ENCODE data around the gene LTA4H.
"Not testable (repeated sequence)": the region's sequence is repeated elsewhere in the genome, so short reads cannot be mapped to it uniquely, and the experiment has no call there.

The LTA4H gene

DNA sequence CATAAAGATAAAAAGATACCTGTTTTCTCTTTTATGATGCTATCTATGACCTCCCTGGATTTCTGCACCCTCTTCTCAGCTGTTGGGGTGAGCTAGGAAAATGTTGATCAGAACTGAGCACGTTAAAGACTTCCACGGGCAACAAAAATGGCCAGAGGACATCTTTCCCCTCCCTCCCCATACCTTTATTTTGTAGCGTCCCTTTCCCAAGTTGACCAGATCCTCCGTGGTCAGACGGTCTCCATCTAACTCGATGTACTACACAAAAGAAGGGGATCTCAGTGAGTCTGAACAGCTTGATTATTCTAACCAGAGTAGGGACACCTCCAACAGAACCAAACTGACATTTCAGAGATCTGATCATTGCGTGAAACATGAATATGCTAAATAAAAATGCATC, 41.5 kb downstream of the LTA4H start:
- H3K4me3 ChIP-seq (ENCODE audit: low read depth, low read length), result no peak overlapping the region

DNA sequence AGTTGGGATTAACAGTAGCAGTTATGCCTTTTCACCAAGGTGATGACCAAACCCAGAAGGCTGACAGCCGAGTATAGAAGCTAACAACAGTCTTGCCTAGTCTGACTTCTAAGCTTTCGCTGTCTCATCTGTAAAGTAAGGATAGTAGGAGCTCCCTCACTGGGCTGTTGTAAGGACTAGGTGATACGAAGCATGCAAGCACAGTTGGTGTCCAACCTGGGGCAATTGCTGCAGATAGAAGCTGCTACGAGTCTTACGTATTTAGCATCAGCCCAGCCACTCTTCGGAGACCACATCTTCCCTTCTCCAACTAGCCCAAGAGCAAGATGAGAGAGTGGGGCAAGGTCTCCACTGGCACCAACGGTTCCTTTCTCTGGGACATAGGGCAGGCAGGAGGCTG, 45.3 kb downstream of the LTA4H start:
- H3K4me3 ChIP-seq (ENCODE audit: low read depth, low read length), result no peak overlapping the region

DNA sequence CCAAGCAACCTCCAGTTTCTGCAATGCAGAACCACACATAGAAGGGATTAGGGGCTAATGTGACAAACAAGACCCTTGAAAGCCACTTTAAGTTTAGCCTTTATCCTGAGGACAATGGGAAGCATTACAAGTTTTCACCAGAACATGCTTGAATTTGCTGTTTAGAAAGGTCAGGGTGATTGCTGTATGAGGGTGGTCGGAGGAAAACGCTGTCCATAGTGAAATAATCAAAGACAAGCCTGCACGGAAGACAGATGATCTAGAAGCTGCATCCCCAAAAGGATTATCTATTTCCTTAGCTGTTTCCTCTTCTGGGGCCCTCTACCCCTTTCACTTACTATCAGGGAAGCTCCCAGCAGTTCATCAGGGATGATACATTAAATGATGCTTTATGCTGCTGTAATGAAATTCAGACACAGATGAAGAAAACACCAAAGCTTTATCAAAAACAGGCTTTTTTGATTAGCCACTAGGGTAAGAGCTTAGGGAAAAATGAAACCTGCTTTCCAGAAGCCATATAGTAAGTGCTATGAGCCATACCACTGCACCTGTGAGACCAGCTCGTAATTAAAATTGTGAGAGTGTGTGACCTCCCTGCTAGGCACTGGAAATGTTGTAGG, 45.8 kb downstream of the LTA4H start:
- H3K4me3 ChIP-seq (ENCODE audit: low read depth, low read length), result no peak overlapping the region

DNA sequence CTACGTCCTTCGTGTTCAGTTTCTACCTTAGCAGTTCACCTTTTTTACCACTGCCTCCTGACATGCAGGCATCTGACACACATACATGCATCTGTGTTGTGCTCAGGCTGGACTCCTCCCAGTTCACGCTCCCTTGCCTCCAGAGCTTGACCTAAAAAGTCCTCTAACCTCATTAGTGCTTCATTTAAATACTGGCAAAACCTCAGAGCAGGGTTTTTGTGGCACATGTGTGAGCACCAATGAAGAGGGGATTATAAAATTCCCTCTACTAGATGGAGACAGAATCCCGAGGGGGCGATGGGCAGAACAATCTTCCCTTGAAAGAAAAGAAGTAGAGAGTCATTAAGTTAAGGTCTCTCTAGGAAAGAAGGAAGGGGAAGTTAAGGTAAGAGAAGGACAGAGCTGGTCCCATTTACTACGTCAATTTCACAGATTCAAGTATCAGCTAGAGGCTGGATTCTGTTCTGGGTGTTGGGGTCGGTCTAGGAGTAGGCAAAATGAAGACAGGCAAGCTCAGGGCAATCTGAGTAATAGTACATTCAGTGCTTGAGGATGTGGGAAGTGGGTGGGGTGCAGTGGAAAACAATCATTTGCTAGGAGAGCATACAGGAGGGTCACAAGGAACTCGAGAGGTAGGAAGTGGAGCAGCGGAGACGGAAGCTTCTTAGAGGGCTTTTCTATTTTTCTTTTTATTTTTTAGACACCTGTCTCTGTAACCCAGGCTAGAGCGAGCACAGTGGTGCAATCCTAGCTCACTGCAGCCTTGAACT, 46.7 kb downstream of the LTA4H start:
- no peak overlapping the region for H3K4me3 ChIP-seq (ENCODE audit: low read depth, low read length)

DNA sequence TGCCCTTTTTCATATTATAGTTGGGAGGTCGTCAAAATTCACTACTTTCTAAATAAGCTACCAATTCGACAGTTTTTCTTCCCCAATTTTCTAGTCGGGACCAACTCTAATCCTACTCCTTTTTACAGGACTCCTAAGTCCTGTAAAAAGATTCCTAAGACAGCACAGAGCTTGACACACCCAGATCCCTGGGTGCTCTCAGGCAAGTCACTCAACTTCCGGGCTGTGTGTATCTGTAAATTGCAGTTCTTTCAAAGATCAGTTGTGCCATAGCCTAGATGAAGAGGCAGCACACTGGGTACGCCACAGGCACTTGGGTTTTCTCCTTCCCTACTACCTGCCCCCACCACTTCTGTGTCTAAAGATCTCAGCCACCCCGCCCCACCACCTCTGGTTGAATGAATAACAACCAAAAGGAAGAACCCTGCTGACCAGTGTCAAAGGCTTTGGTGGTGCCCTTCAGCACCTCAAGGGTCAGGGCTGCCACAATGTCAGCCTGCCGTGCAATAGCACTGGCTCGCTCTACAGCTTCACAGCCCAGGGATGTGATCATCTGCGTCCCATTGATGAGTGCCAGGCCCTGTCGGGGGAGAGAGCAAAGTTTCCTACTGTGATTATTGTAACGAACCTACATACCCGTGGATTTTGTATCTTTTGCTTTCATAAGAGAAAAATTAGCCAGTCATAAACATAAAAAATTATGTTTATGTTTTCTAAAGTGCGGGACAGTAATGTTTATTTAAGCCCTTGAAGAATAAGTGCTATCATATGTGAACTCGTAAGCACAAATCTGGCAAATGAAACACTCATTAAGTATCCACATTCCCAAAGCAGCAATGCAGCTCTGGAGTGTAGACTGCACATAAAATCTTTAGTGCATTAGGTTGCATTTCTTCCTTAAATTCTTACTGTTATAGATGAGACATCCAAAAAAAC, 48.5 kb downstream of the LTA4H start:
- no peak overlapping the region for H3K4me3 ChIP-seq (ENCODE audit: low read depth, low read length)

DNA sequence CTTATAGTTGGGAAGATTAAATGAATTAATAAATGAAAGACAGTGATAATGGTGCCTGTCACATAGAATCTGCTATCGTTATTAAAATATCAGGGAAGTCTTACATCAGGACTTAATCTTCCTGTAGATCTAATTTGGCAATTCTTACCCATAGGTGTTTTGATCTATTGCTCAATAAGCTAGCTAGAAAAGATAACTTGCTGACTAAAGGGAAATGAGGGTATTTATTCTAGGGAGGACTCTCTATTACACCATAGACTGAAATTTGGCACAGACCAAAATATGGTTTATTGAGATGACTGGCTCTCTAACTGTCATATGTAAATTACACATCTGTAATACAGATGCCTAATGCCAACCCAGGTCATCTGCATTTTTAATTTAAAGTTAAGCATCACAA, 50.7 kb downstream of the LTA4H start:
- no peak overlapping the region for H3K4me3 ChIP-seq (ENCODE audit: low read depth, low read length)

DNA sequence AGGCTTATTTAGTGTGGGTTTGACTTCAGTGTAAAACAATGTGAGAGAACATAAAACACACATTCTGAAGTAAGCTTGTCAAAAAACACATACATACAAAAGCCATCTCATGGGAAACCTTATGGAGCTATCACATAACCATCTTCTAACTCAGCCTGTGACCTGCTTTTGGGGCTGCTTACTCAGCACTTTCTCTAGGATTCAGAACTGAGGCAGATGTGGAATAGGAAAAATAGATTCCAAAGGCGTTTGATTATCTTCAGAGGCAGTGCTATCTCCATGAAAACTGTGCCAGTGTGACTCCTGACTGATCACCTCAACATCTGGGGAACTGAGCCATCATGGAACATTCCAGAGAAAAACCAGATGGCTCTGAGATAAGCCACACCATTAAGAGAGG, 52.8 kb downstream of the LTA4H start:
- H3K4me3 ChIP-seq (ENCODE audit: low read depth, low read length), result no peak overlapping the region

DNA sequence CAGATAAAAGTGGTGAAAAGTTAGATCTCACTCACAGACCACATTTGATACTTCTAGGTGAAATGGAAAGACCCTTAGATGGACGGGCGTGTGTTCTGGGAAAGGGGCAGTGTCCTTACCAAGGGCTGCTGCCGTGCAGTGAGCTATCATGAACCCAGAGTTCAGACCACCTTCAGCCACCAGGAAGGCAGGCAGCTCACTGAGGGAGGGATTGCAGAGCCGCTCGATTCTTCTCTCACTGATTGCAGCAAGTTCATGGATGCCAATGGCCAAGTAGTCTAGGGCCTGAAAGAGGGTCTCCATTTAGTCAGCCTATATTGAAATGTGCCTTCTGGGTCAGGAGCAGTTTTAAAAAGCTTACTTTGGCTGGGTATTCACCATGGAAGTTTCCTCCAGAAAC, 55.0 kb downstream of the LTA4H start:
- no peak overlapping the region for H3K4me3 ChIP-seq (ENCODE audit: low read depth, low read length)

DNA sequence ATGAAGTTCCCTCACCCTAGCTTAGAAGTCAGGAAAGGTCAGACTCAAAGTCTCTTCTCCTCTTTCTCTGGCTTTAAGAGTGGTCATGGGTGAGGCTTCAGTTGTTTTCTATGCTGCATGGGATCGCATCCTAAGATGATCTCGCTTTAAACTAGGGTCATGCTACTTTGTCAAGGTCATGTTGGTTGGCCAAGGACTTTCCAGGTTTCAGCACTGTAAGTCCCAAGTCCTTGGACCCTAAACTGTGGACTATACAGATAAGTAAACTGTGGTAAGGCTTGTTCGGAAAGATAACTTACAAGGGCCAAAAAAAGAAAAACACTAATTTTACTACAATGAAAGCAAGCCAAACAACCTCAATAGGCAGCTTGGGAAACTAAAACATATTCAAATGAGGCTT, 56.6 kb downstream of the LTA4H start:
- no peak overlapping the region for H3K4me3 ChIP-seq (ENCODE audit: low read depth, low read length)

DNA sequence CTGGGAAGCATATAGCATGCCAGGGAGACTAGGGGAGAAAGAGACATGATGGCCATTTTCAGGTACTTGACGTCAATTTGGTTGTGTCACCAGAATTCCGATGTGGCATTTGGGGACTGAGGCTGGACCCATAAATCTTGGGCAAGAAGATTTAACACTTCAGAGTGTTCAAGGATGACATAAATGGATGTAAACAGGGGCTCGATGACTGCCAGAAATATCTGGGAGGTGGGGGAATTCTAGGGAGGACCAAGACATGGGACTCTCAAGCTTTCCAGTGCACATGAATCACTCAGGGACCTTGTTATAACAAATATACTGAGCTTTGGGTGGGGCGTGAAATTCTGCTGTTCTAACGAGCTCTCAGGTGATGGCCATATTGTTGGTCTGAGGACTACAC, 57.0 kb downstream of the LTA4H start:
- no peak overlapping the region for H3K4me3 ChIP-seq (ENCODE audit: low read depth, low read length)

DNA sequence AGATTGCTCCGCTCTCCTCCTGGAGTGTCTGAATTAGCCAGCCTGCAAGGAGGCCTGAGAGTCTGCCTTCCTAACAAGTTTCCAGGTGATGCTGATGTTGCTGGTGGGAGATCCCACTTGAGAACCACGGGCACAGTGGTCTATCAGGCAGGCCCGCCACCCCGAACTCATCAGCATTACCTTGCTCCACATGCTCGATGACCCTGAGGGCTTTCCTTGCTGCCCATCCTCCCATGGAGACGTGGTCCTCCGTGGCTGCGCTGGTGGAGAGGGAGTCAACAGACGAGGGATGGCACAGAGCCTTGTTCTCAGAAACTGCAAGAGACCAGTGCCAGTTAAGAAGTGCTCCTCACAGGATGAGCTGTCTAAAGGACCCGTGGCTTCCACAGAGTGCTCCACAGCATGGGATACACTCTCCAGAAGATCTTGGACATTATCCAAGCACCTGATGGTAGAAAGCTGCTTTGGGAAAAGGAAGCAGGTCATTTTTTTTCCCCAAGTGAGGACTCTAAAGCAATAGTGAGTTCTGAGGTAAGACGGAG, 57.6 kb downstream of the LTA4H start:
- no peak overlapping the region for H3K4me3 ChIP-seq (ENCODE audit: low read depth, low read length)

DNA sequence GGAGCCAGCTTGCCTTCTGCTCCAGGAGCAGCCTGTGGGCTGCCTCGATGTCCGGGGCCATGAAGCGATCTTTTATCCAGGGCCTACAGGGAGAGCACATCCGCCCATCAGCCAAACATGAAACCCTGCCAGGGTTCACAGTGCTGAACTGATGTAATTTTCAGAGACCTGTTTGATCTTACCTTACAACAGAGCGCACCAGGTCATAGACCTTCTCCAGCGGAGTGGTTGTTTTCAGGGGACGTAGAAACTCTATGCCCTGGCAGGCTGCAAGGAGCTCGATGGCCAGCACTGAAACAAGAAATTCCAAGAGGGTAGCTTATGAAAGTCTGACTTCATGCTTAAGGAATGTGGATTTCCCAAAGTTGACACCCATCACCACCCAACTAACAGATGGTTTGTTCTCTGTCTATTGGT, 59.0 kb downstream of the LTA4H start:
- H3K4me3 ChIP-seq (ENCODE audit: low read depth, low read length), result no peak overlapping the region

DNA sequence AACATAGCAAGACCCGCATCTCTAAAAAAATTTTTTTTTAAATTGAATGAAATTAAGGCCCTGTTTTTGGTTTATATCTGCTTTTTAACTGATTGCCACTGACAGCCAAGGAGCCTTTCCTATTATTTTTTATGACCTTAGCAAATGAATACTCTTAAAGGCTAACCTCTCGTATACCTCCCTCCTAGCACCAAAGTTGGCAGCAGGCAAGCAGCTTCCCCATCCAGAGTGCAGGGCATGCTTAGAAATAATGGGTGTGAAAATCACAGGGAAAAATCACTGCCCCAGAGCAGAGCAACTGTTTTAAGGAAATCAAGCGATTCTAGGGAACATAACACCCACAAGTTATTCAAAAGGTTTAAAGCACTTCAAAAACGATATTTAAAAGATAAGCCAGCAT, 59.9 kb downstream of the LTA4H start:
- no peak overlapping the region for H3K4me3 ChIP-seq (ENCODE audit: low read depth, low read length)

DNA sequence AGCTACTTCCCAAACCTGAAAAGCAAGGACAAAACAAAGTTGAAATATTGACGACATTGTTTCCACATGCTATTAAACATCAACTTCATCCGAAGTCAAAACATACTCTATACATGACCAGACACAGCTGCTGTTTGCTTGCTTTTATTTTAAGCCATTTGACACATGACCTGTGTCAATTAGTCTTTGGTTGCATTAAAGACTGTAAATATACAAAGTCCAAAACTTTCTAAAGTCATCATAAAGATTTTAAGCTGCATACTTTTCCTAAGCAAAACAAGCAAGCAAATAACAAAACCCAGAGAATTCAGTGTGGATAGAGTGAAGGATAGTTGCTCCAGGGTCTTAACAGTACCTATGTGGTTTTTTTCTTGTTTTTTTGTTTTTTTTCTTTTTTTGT, 61.0 kb downstream of the LTA4H start:
- H3K4me3 ChIP-seq (ENCODE audit: low read depth, low read length), result no peak overlapping the region

DNA sequence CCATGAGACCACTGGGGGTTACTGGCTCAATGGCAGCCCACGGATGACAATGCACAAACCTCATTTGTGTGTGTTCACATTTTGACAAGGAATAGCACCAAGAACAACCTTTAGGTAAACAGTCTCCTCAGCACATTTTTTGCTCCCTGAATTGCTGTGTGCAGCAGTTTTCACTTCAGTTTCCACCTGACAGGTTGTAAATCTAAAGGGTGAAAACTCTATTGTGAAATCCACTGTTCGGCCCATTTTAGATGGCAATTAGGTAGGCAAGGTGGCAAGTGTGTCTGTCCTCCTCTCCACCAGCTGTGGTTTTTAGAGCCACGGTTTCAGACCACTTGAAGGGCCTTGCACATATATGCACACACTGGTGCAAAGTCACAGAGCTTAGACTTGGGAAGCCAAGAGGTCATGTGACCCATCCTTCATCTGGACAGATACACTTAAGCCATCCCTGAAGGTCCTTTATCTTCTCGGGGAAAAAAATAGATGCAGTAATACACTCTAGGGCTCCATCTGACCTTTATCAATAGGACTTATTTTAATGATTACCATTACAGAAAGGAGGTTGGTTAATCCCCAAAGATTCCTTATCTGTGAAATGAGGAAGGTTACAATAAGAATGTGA, 62.4 kb downstream of the LTA4H start:
- no peak overlapping the region for H3K4me3 ChIP-seq (ENCODE audit: low read depth, low read length)

DNA sequence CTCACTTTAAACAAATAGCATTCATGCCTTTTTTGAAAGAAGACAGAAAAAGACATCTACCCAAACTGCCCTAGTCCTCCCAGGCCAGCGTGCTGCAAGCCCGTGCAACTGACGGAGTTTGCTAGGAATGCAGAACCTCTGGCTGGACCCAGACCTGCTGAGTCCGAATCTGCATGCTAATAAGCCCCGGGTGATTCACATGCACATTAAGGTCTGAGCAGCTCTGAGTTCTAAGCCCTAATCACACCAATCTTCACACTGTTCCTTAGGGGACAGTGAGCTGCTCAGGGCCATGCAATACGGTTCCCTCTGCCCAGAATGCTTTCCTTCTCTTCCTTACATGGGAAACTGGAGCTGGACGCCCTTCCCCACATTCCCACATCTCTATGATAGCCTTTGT, 64.5 kb downstream of the LTA4H start:
- no peak overlapping the region for H3K4me3 ChIP-seq (ENCODE audit: low read depth, low read length)

DNA sequence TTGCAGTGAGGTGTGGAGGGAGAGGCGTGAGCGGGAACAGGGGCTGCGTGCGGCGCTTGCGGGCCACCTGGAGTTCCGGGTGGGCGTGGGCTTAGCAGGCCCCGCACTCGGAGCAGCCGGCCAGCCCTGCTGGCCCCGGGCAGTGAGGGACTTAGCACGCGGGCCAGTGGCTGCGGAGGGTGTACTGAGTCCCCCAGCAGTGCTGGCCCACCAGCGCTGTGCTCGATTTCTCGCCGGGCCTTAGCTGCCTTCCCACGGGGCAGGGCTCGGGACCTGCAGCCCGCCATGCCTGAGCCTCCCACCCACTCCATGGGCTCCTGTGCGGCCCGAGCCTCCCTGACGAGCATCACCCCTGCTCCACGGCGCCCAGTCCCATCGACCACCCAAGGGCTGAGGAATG, 66.3 kb downstream of the LTA4H start:
- not testable (repeated sequence) for H3K4me3 ChIP-seq (ENCODE audit: low read depth, low read length)

DNA sequence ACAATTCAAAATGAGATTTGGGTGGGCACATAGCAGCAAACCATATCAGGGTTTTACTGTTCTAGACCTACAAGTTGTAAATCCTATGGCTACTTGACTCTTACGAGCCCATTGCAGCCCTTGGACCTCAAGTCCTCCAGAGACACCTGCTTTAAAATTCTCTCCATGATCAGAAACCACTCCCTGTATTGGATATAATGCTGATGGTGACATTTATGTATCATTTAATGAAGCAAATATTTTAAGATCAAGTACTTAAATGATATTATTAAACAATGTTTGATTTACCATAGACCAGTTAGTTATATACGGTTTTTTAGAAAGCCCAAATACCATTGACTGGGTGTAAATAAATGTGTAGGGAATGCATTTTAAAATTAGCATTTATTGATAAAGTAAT, 68.1 kb downstream of the LTA4H start:
- no peak overlapping the region for H3K4me3 ChIP-seq (ENCODE audit: low read depth, low read length)

DNA sequence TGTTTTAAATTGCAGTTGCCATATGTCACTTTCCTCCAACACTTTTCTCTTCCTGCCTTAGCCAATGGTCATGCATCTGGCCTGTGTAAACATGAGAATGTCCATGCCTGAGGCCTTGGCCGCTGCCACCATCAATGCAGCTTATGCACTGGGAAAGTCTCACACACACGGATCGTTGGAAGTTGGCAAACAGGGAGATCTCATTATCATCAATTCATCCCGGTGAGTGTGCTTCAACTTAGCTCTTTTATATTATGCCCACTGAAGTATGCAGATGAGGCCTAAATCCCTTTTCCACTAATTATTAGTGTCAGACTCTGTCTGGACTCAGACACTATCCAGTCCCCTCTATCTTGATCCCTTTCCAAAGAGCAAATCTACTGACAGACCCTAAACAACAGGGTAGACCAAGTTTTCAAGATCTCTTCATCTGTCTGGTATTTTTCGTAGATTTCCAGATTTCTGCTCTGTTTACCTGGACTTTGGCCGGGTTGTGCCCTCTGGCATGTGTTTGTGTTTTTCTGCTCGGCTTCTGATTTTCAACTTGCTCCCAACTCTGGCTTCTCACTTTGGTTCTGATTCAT, 69.0 kb downstream of the LTA4H start:
- no peak overlapping the region for H3K4me3 ChIP-seq (ENCODE audit: low read depth, low read length)

DNA sequence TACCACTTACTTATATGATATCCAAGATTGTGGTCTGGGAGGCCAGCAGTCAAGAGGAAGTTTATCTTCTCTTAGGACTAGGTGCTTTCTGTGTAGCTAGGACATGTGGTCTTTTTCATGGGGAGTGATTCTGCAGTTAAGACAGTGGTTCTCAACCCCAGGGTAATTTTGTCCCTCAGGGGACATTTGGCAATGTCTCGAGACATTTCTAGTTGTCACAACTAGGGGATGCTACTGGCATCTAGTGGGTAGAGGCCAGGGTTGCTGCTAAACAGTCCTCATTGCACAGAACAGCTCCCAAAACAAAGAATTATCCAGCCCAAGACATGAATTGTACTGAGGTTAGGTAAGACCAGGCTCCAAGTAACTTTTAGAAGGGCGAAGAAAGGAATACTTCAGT, 72.3 kb downstream of the LTA4H start:
- no peak overlapping the region for H3K4me3 ChIP-seq (ENCODE audit: low read depth, low read length)

DNA sequence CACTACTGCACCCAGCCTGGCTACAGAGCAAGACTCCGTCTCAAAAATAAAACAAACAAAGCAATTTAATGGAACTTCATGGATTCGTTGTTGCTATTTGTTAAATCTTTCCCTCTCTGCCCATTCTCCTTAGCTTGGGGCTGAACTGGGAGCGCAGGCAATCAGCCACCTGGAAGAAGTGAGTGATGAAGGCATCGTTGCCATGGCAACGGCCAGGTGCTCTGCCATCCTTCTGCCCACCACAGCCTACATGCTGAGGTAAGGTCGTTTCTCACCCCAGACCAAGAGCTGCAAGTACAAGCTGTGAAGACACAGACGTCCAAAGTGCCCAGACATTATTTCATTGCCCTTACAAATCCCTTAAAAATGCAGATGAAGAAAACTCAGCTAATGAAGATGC, 73.2 kb downstream of the LTA4H start:
- no peak overlapping the region for H3K4me3 ChIP-seq (ENCODE audit: low read depth, low read length)
